HG03520 (cell line): ENCODE measurements around the gene RPAP3.

ENCODE experiments used
- ATAC-seq: cut with Tn5 transposase; IDR thresholded peaks from one replicate; pipeline ENCODE4 v1.9.1; 2021; ENCODE audit warnings: mild to moderate bottlenecking, moderate library complexity; ENCODE audit not compliant: unreplicated experiment

Gene RPAP3

DNA sequence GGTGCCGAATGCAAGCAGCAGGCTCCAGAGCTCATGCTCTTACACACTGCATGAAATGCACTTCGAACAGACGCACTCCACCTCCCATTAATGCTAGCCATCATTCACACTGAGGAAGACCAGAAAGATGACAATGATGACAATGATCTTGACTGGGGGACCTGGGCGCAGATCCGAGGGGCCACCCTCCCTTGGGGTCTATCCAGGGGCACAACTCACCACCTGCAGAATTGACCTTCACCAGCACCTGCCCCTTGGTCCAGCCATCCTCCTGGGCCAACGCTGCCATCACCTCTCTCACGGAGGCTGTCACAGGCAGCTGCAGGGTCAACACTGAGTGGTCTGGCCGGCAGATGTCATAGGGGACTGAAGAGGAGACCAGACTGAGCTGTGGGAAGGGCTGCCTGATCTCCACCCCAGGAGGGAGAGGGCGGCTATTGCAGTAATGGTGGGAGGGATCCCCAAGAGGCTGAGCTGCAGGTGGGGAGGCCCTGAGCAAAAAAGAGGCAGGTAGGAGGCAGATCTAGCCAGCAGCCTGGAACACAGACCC, 37.6 kb upstream of the RPAP3 start:
- no peak for ATAC-seq

DNA sequence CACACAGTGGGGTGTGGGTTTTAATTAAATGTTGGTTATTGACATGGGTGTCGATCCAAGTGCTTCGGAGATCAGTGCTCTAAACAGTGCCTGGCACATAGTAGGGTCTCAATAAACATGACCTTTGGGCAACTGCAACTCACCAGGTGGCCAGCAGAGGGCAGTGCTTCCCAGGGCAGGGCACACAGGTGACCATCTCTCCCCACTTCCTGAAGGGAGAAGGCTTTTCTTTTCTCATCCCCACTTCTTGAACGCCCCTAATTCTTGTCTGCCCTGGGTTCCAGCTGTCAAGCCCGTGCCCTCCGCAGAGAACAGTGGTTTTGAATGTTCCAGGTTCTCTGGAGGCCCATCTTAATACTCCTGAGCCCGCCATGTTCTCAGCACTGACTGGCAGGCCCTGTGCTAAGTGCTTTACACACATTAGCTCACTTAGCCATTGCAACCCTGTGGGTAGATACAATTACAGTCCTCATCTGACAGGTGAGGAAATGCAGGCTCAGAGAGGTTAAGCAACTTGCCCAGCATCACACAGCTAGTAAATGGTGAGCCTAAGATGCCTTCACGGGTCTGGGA, 36.5 kb upstream of the RPAP3 start:
- ATAC-seq: no peak

DNA sequence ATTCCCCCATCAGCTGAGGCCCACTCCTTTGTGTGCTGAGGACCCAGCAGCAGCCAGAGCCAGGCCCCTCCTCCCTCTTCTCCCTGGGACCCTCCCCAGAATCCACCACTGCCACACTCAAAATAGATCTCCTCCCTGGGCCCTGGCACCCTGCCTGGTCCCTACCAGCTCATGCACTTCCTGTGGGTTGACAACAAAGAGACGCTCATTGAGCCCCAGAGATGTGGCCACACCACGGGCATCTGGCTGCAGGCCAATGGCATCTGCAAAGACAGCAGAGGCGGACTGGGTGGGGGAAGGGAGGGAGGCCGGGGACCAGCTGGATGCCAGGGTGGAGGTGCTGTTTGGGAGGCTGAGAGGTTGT, 35.5 kb upstream of the RPAP3 start:
- no peak for ATAC-seq

DNA sequence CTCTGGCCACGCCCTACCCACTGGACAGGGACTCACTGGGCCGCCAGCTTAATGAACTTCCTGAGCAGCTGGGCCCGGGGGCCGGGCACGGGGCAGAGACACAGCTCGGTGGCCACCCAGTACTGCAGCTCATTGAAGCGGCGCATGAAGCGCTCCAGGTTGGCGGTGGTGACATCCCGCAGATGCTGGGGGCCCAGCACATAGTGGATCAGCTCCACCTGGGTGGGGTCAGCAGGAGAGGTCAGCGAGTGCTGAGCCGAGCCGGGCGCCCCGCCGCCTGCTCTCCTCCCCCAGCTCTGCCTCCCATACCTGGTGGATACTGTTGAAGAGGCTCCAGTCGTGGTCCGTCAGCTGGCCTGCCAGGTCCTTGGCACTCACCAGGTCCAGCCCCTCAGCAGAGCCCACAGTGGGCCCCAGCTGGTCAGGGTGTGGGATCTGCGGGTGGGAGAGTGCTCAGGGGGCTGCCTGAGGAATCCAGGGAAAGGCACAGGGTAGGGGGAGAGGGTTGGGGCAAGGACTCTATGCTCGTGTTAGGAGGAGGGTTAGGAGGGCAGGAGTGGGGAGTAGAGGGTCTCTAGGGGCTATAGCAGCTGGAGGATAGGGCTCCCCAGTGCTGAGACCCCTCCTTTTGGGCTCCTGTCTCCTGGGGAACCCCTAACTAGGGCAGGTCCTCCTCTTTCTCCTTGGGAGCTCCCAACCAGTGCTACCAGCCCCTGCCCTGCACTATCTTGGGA, 34.9 kb upstream of the RPAP3 start:
- no peak for ATAC-seq

DNA sequence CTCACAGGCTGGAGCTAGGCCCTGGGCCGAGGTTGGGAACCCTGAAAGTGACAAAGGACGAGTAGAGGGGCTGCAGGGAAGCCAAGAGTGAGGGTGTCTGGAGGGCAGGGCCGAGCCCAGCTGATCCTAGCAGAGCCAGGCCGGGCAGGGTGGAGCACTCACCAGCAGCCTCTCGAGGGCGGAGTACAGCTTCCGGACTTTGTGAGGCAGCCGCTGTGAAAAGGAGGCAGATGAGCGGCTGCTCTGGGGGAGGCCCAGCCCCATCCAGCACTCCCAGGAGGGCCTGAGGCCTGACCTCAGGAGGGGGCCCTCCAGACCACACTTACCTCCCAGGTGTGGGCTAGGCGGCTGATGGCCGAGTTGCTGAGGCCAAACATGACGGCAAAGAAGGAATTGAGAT, 34.1 kb upstream of the RPAP3 start:
- no peak for ATAC-seq

DNA sequence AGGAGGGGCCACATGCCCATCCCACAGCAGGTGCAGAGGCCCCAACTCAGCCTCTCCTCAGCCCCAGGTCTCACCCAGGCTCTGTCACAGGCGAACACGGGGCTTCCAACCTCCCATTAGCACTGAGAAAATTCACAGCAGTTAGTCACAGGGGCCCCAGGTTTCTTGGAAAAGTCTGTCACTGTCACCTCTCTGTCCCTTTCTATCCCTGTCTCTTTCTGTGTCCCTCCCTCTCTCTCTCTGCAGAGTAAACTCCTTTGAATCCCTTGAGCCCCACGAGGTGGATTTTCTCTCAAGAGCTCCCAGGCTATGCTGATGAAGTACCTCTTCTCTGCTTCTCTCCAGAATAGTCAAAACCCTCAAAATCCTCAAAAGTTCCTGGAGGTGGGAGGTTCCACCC, 33.5 kb upstream of the RPAP3 start:
- ATAC-seq: no peak

DNA sequence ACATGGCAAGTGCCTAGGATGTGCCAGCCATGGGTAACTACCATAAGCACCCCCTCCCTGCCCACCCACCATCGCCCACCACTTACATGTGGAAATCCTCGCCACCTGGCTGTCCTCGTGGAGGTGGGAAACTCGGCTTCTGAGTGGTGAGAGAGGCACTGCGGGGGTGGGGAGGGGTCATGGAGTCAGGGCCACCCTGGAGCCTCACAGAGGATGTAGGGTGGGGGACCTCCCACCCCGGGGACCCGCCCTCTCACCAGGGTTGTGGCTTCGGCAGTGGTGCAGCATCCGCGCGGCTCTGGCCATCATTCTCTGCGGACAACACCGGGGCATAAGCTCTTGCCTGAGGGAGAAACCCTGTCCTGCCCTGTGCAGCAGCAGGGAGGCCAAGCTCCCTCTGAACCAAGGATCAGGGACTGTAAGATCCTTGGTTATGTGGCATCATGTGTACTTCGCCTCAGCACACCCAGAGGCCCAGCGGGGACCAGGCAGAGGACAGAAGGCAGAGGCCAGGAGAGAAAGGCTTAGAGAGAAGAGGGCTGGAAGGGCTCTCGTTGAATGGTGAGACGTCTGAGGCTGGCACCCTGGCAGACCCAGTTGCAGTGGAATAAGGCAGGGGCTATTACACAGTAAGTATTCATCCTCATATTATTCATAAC, 32.2 kb upstream of the RPAP3 start:
- ATAC-seq: no peak

DNA sequence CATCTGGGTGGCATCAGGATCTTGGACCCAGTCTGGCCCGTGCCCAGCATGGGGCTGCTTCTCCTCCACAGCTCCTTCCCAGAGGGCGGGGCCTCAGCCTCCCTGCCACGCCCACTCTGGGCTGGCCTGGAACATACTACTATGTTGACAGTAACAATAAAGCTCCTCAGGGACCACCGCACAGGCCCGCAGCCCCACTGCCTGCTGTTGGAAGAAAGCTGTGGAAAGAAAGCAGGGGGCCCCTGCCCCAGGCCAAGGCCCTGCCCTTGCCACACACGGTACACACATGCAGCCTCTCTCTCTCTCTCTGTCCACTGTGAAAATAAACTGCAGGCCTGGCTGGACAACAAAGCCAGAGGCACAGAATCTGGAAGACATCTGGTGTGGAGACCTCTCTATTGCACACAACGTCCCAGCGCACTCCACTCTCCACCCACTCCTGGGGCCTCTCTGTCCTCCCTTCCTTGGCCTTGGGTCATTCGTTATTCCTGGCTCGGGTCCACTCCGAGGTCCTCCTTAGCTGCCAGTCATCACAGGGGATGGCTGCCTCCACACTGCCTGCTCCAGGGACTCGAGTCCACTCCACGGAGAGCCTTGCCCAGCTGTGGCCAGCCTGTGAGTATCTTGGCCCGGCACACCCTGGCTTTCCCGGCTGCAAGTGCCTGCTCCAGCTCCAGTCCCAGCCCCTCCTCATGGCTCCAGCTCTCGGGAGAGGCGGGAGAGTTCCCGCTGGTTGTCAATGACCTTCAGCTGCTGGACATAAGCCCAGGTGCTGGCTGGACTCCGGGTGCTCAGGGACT, 31.2 kb upstream of the RPAP3 start:
- ATAC-seq: no peak

DNA sequence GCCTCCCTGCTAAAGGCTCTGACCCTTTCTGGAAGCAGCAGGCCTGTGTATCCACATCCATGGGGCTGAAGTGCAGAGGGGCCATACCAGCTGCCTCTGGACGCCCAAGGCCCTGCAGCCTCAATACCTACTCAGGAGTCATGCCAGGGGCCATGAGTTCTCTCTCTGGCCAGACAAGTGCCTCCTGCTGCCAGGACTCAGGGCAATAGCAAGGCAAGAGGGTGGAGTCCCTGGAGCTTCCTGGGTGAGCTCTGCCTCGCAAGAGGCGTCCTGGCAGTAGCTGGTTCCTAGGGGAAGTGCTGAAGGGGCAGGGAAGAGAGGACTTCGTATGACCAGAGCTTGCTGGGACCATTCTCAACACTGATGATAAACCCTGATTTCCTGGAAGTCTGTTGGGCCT, 30.4 kb upstream of the RPAP3 start:
- no peak for ATAC-seq

DNA sequence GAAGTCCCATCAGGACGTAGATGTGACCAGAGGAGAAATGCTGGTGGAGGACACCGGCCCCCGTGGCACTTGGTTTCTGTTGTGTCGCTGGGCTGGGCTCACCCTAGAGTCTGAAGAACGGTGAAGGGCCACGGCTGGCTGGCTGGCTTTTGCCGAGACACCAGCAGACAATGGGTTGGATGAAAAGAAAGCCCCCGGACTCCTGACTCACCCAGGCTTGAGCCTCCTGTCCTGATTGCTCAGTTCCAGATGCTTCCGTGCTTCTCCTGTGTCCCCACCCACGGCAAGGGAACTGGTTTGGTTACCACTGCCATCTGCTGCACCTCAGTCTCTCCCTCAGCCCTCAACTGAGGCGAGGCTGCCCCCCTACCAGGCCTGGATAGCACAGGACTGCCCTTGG, 29.8 kb upstream of the RPAP3 start:
- no peak for ATAC-seq

DNA sequence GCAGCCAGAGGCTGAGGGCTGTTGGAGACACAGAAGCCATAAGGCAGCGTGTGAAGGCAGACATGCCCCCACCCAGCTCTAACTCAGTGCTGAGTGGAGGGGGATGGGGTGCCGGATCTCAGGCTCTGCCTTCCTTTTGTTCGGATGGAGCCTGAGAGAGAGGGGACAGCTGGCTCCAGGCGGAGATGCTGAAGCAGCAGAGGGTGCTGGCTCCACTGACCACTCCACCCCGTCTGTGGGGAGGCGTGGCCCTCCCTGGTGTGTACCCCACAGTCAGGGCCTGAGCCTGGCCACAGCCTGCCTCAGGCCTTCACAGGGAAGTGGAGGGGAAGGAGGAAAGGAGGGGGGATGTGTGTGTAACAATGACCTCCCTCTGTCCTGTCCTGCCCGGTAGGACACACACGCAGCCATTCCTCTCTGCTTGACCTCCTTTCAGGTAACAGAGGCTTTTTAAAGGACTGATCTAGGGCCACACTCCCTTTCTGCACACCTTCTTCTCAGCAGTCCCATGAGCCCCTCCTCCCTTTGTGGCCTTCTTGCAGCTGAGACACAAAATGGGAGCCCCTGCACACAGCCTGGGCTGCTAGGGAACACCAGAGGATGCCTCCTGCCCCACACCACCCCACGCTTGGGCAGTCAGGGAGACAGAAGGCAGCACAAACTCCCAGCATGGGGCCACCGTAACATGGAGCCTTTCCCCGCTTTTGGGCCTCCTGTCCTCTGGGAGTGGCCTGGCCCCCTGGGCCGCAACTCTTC, 29.1 kb upstream of the RPAP3 start:
- no peak for ATAC-seq

DNA sequence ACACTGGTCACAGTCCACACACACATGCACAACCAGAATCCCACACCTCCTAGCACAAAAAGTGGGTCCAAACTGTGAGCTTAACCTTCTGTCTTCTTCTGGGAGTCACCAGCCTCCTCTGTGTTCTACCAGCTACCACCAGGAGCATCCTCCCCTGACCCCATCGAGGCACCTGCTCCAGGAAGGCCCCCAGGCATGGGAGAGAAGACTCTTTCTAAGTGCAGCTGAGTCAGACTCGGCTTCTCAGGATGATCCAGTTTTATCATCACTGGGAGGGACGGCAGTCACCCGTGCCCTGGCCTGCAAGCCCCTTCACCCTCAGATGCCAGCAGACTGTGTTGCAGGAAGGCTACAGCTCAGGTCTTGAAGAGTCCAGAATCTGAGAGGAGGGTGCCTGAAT, 27.3 kb upstream of the RPAP3 start:
- no peak for ATAC-seq

DNA sequence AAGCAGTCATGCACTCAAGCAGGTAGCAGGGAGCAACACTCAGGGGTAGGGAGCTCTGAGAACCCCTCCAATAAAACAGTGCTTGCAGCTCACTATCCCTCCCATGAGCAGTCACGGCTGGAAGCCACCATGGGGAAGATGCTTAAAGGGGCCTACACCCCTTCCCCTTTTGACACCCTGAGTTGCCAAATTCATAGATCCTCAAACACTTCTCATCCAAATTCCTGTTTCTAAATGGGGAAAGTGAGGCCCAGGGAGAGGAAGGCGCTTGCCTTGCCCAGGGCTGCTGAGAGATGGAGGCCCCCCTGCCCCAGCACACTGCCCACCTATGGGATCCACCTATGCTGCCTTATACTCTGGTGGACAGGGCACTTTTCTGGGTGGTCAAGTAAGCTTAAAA, 26.7 kb upstream of the RPAP3 start:
- ATAC-seq: no peak

DNA sequence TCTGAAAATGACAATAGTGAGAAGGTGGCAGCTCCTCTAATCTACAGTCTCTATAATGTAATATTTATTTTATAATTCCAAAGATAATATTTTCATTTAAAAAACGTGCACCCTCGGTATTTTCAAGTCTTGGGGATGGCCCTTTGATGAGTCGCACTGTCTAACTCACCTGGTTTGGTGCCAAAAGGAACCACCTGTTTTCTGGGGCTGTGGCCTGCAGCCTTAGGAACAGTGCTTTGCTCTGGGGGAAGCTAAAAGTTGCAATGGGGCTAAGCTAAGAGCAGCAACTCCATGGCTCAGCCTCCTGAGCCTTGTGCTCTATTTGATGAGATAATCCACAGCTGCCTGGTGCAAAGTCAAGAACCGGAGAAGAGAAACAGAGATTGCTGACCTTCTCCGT, 25.9 kb upstream of the RPAP3 start:
- ATAC-seq: no peak

DNA sequence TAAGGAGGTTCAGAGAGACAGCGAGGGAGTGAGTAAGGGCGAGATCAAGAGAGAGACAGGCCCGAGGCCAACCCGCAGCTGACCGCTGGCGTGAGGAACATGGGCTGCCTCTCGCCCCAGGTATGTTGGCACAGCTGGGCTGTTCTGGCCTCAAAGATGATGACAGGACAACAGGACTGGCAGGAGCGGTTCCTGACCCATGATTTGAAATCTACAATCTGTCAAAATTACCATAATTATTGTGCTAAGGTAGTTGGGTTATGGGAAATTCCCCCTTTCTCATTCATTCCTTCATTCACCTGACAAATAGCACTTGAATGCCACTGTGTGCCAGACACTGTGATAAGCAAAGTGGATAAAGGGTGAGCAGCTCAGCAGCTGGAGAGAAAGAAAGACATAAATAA, 24.5 kb upstream of the RPAP3 start:
- no peak for ATAC-seq

DNA sequence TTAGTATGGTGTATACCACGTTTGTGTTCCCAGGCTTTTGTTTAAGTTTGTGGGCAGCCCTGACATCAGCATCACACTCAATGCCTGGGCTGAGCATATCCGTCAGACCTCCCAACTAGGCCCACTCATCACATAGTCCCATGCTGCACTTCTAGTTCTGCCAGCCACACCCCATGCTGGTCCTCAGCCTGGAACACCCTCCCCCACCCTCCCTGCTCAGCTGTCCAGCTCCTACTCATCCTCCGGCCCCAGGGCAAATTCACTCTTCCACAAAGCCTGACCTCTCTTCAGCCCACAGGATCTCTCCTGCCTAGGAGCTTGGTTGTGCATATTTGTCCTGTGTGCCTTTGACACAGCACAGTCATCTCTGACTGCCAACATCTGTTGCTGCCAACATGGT, 23.4 kb upstream of the RPAP3 start:
- ATAC-seq: no peak

DNA sequence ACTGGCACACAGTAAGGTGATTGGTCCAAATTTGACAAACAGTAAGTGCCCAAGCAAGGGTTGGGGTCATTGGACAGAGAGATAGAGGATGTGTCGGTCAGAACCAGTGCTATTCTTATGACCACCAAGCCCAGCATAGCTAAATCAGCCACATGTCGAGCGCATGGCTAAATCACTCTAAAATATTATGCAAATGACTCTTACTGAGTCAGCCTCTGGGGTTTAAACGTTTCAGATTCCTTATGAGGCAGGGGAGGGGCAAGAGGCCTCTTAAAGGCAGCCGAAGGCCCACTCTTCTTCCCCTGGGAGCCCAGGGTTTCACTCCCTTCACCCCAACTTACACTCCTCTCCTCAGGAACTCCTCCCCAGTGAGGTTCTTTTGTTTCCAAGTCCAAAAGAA, 20.1 kb upstream of the RPAP3 start:
- peak; percentile 60 for ATAC-seq

DNA sequence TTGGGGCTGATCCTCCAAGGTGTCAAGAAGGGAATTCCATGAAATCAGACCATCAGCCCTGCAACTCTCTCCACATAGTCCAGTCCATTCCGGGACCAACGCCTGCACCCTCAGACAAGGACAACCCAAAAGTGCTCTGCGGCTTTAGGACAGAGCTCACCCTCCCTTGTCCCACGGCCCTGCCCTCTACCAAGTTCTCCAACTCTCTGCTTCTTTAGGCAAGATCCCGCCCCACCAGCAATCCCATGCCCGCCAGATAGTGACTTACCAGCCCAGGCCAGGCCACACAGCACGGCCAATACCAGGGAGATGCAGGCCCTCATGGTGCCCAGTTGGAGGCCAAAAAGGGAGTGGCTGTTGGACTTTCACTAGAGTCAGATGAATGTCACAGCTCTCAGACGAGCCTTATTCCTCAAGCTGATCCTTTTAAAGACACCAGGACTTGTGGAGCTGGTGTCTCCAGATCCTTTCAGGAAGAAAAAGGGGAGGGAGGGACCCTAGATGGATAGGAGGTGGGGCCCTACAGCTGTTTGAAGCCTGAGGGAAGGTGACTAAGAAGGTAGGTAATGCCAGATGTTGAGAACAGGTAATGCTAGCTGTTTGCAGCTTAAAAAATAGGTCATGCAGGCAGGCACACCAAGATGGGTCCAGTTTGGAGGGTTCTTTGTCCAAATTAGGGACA, 19.4 kb upstream of the RPAP3 start, which contains the start of gene ENDOU:
TSS of gene ENDOU (minus strand) at position 400 of the 682 bp plus-strand sequence. CDS start at position 323, 77 bp downstream.
- ATAC-seq: no peak

DNA sequence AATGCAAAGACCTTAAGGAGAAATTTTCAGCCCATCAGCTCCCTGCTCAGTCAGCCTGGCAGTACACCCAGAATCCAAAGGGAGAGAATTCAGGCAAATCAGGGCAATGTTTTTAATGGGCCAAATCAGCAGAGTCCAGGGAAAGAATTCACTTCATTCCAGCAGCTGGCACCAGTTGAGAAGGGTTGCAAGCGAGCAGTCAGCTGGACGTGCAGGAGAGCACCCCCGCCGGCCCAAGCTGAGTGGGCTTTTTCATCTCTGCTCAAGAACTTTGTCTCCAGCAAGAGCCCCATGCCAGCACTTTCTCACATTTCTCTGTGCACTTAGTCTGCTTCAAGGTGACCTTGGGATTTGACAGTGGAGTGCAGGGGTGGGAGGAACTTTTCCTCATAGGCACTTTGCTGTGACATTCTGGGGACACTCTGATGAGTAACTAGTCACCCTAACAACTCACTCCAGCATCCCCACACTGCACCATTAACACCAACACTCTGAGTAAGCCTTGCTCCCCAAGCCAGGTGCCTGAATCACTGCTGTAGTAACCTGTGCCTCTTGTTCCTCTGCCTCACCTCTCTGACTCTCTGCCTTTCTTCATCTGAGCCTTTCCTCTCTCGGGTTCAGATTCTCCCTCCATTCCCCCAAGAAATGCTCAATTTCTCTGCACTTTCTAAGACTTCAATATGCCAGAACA, 17.3 kb upstream of the RPAP3 start:
- no peak for ATAC-seq
